ENCODE measurements around the gene AP4B1.

GRCh38 chr1:113895098-113895497 lies 9.5 kb downstream of the AP4B1 start:
- TF ChIP-seq POLR2A (IDR thresholded peaks at IDR 0.05) (no peak), CTCF (IDR thresholded peaks at IDR 0.05) (no peak), POLR2AphosphoS5 (IDR thresholded peaks at IDR 0.05) (no peak)

All from breast epithelium (tissue), 3 donors.